Measurements from ENCODE around the gene FREM1. TPM values are rescaled to one million over a fixed set of nuclear protein-coding genes. Genes with fewer than 3 reads are reported as not detected.

FREM1 gene
- polyA plus RNA-seq, 1 of the 3 experiments (the other 2 are of a cell fraction): 0.26 TPM

DNA sequence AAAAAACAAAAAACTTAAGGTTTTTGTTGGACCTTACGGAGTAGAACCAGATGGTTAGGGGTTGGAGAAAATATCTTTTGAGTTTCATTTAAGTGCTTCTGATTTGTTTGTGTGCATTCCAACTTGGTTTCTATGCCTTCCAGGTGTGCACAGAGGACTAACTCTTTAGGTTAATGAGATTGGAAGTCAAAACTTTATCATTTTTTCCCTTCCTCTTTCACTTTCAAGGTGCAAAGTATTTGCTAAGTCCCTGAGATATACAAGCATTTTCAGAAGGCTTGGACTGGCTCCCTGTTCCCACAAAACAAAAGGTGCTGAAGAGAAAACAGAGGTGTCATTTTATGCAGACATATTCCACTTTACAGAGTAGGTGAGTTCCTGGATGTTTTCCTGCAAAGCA lies 157.4 kb downstream of the FREM1 start:
- Histone ChIP-seq H3K9me3 (no peaks in the 10 kb centered on the region), H3K9me2 (no peaks in the 10 kb centered on the region), H4K20me1 (ENCODE audit: insufficient read depth) (no peaks in the 10 kb centered on the region), H3K9ac (no peak overlapping the region), H3K4me1 (ENCODE audit: control insufficient read depth in 1 of 2, insufficient read depth in 2 of 2, low read depth in 1 of 2, low read length in 1 of 2) (peaks cover 0 to 11% of the 10 kb centered on the region in 2 experiments; a peak in 2 of 4 replicates), H3K79me2 (ENCODE audit: insufficient read depth) (no peaks in the 10 kb centered on the region), H3K4me3 (ENCODE audit: low read depth in 2 of 2, low read length in 1 of 2) (no peak overlapping the region), H2AFZ (ENCODE audit: low read depth) (no peak overlapping the region), H3K27ac (ENCODE audit: low read depth in 2 of 2, low read length in 1 of 2) (no peak overlapping the region; a peak in 1 of 4 replicates), H3K4me2 (no peak overlapping the region), H3K27me3 (ENCODE audit: insufficient read depth) (no peaks in the 10 kb centered on the region; the same call in 1 of the 2 replicates), H3F3A (replicated peaks; ENCODE audit: insufficient read depth) (no peaks in the 10 kb centered on the region), H3K36me3 (replicated peaks in 1 of 2; ENCODE audit: control insufficient read depth in 1 of 2, insufficient read depth in 2 of 2, low read length in 1 of 2) (no peaks in the 10 kb centered on the region)
- ChIA-PET POLR2A (no interaction called here), CTCF (interaction anchor here (5.9 kb wide), 1 partner anchor 16 kb away, joined by 25 read pairs; no protein-coding TSS in a partner anchor)
- DNase-seq: no peak
- TF ChIP-seq FOXJ3 (CRISPR knock-in tag; IDR thresholded peaks at IDR 0.05) (no peak), RFX5 (IDR thresholded peaks at IDR 0.05; ENCODE audit: low read length) (no peak), ELF1 (IDR thresholded peaks at IDR 0.05) (no peak), EZH2phosphoT487 (IDR thresholded peaks at IDR 0.05; ENCODE audit: borderline replicate concordance, low read depth) (no peak), RXRA (IDR thresholded peaks at IDR 0.05; ENCODE audit: borderline replicate concordance, low read depth) (no peak), TAF1 (IDR thresholded peaks at IDR 0.05; ENCODE audit: borderline replicate concordance, low read depth, low read length) (no peak), YY1 (IDR thresholded peaks at IDR 0.05; ENCODE audit: low read depth) (no peak), JUND (IDR thresholded peaks at IDR 0.05) (no peak), RAD21 (IDR thresholded peaks at IDR 0.05; ENCODE audit: low read length) (no peak), SIN3A (IDR thresholded peaks at IDR 0.05; ENCODE audit: borderline replicate concordance, low read depth, low read length) (no peak), FOXM1 (IDR thresholded peaks at IDR 0.05; ENCODE audit: low read depth) (no peak), GABPA (IDR thresholded peaks at IDR 0.05; ENCODE audit: low read depth) (no peak), EP300 (IDR thresholded peaks at IDR 0.05; ENCODE audit: borderline replicate concordance in 1 of 2, low read depth in 1 of 2, low read length in 1 of 2) (no peak), SMC3 (IDR thresholded peaks at IDR 0.05; ENCODE audit: low read depth, low read length) (no peak), NFIC (IDR thresholded peaks at IDR 0.05; ENCODE audit: borderline replicate concordance) (no peak), TEAD4 (IDR thresholded peaks at IDR 0.05; ENCODE audit: borderline replicate concordance, insufficient read depth) (no peak)
- TF ChIP-seq, protein P1, sequence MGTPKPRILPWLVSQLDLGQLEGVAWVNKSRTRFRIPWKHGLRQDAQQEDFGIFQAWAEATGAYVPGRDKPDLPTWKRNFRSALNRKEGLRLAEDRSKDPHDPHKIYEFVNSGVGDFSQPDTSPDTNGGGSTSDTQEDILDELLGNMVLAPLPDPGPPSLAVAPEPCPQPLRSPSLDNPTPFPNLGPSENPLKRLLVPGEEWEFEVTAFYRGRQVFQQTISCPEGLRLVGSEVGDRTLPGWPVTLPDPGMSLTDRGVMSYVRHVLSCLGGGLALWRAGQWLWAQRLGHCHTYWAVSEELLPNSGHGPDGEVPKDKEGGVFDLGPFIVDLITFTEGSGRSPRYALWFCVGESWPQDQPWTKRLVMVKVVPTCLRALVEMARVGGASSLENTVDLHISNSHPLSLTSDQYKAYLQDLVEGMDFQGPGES (IDR thresholded peaks at IDR 0.05; ENCODE audit: low read depth, low read length): no peak
- TF ChIP-seq, protein P2, sequence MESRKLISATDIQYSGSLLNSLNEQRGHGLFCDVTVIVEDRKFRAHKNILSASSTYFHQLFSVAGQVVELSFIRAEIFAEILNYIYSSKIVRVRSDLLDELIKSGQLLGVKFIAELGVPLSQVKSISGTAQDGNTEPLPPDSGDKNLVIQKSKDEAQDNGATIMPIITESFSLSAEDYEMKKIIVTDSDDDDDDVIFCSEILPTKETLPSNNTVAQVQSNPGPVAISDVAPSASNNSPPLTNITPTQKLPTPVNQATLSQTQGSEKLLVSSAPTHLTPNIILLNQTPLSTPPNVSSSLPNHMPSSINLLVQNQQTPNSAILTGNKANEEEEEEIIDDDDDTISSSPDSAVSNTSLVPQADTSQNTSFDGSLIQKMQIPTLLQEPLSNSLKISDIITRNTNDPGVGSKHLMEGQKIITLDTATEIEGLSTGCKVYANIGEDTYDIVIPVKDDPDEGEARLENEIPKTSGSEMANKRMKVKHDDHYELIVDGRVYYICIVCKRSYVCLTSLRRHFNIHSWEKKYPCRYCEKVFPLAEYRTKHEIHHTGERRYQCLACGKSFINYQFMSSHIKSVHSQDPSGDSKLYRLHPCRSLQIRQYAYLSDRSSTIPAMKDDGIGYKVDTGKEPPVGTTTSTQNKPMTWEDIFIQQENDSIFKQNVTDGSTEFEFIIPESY (IDR thresholded peaks at IDR 0.05; ENCODE audit: borderline replicate concordance, low read depth): no peak
- WGBS (ENCODE audit: low lambda C conversion rate): 33% methylated on average over 1 of the region's 1 CpG
